Endothelial cell of coronary artery (primary cell): Measurements from ENCODE around the gene NIPSNAP3A. TPM values are rescaled to one million over a fixed set of nuclear protein-coding genes. Genes with fewer than 3 reads are reported as not detected.

Experiments used
- total RNA-seq: library from RNA; depleted of rRNA; stranded (reverse); fragments of >200 nt; gene quantifications from 2 replicates; pipeline ENCODE4 v1.2.3, GENCODE V29; 2014

Gene NIPSNAP3A
- total RNA-seq = 28.5 and 34.1 TPM in 2 replicates

DNA sequence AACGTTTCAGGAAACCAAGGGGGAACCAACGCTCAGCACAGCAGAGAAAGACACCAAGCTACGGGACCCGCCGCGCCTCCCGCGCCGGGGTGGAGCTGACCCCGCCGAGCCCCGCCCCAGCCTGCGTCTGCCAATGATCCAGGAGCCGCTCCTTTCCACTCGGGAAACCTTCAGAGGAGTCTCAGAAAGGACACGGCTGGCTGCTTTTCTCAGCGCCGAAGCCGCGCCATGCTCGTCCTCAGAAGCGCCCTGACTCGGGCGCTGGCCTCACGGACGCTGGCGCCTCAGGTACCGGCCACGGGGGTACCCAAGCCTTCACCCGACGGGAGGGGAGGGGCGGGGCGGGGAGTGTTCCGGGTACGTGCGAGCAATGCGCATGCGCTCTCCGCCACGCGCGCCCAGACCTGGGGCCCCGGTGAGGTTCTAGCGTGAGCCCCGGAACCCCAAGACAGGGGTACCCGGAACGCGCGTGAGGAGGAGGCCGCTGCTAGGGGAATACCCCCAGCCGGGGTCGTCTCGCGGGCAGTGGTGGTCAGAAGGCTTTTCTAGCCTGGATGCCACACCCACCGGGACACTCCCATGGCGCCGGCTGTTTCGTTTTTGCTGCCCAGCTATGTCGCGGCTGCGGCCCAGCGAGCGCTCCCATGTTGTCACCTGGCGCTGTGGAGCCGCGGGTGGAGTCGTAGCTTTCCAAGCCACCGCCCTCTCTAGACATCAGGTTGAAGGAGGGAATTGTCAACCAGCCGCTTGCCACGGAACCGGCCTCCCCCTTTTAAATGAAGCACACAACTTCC lies at the start of gene NIPSNAP3A:
TSS of gene NIPSNAP3A (plus strand) at position 119 of the 794 bp plus-strand sequence. CDS start at position 229, 110 bp downstream.

Other genes starting within 250 kb of the NIPSNAP3A start
- gene OR13F1, start 243.4 kb upstream of the NIPSNAP3A start, total RNA-seq = not detected in 2 replicates
- not detected in 2 replicates for gene OR13C4, start 220.5 kb upstream of the NIPSNAP3A start, total RNA-seq
- not detected in 2 replicates for gene OR13C3, start 210.8 kb upstream of the NIPSNAP3A start, total RNA-seq
- gene OR13C8, start 178.5 kb upstream of the NIPSNAP3A start, total RNA-seq = not detected in 2 replicates
- not detected in 2 replicates for gene OR13C5, start 148.3 kb upstream of the NIPSNAP3A start, total RNA-seq
- gene OR13C2, start 142.1 kb upstream of the NIPSNAP3A start, total RNA-seq = 0.09 TPM in 1 of 2 replicates, not detected in the other
- gene OR13C9, start 129.5 kb upstream of the NIPSNAP3A start, total RNA-seq = not detected in 2 replicates
- not detected in 2 replicates for gene OR13D1, start 53.2 kb upstream of the NIPSNAP3A start, total RNA-seq
- 0.09 and 0.47 TPM in 2 replicates for gene NIPSNAP3B, start 16.4 kb downstream of the NIPSNAP3A start, total RNA-seq
- 15.3 and 27.9 TPM in 2 replicates for gene ABCA1, start 180.5 kb downstream of the NIPSNAP3A start, total RNA-seq